Heart left ventricle (tissue), 16 donors: ENCODE results near the gene DGAT2L6. TPM values are rescaled to one million over a fixed set of nuclear protein-coding genes. Genes with fewer than 3 reads are reported as not detected.

ENCODE experiments used
- ATAC-seq, 4 donors: fragments of 200-7000 bp; cut with Tn5 transposase; one replicate each; pipeline ENCODE4 v1.9.1; 2020 to 2022; ENCODE audit warnings: moderate library complexity in 4 of 4, mild to moderate bottlenecking in 3 of 4, moderate number of reproducible peaks in 1 of 4
- DNase-seq, 5 donors: peaks; one replicate each; pipeline ENCODE4 v3.0.0-alpha.2; 2020
- H3K27ac ChIP-seq, 12 donors: fragments of 200-600 bp; sonication (generic) in 4 of 12; one replicate each; pipeline versions ENCODE4 v1.5.0 to v1.8.0; 2016 to 2022; ENCODE audit warnings: mild to moderate bottlenecking in 2 of 12
- H3K27me3 ChIP-seq, 9 donors: fragments of 200-600 bp; sonication (generic) in 2 of 9; one replicate each; pipeline versions ENCODE4 v1.5.1 to v1.8.0; 2016 to 2022; ENCODE audit warnings: mild to moderate bottlenecking in 3 of 9
- H3K36me3 ChIP-seq, 9 donors: fragments of 200-600 bp; sonication (generic) in 2 of 9; one replicate each; pipeline versions ENCODE4 v1.5.0 to v1.8.0; 2018 to 2022; ENCODE audit warnings: mild to moderate bottlenecking in 2 of 9
- H3K4me1 ChIP-seq, 12 donors: fragments of 200-600 bp; sonication (generic) in 4 of 12; one replicate each; pipeline versions ENCODE4 v1.5.0 to v1.8.0; 2016 to 2022; ENCODE audit warnings: mild to moderate bottlenecking in 3 of 12
- H3K4me3 ChIP-seq, 12 donors: fragments of 200-600 bp; sonication (generic) in 4 of 12; one replicate each; pipeline versions ENCODE4 v1.5.0 to v1.8.0; 2017 to 2022; ENCODE audit warnings: mild to moderate bottlenecking in 9 of 12, moderate library complexity in 4 of 12
- H3K9me3 ChIP-seq, 12 donors: fragments of 200-600 bp; sonication (generic) in 4 of 12; one replicate each; pipeline versions ENCODE4 v1.5.0 to v1.8.0; 2016 to 2022; ENCODE audit warnings: mild to moderate bottlenecking in 1 of 12
- CTCF ChIP-seq, 12 donors: fragments of 200-600 bp; sonication (generic) in 4 of 12; IDR thresholded peaks; one replicate each; pipeline versions ENCODE4 v1.5.0 to v1.8.0; 2018 to 2022; ENCODE audit warnings: antibody characterized with exemption in 12 of 12, mild to moderate bottlenecking in 5 of 12
- POLR2A ChIP-seq, 2 donors: fragments of 450-650 bp; IDR thresholded peaks; one replicate each; pipeline ENCODE4 v1.6.1; 2017; ENCODE audit warnings: antibody characterized with exemption in 2 of 2, mild to moderate bottlenecking in 2 of 2, moderate library complexity in 2 of 2
- WGBS, 4 donors: extraction: QIAGEN DNeasy Blood & Tissue Kit in 2 of 4; methylation state at CpG; one replicate each; pipeline versions ENCODE4 v1.1.5 to v1.1.7; 2013 to 2018; 5-methylcytosine and 5-hydroxymethylcytosine counted together
- intact Hi-C, 10 donors: fragments of 100-400 bp; cut with DNase I; formaldehyde crosslinking; loops; one replicate each; pipeline versions ENCODE4 v1.11.1 to v1.14.2; 2022
- polyA plus RNA-seq, 2 donors: library from polyadenylated mRNA; stranded (reverse); fragments of 200-250 nt; gene quantifications; one replicate each; pipeline ENCODE4 v1.2.3, GENCODE V29; 2013
- total RNA-seq, 9 donors: library from RNA; depleted of rRNA in 2 of 9; stranded (reverse); fragments of >200 nt in 2 of 9; fragmentation: NEBNext Ultra II Directional in 3 of 9; extraction: Animal tissue kit (Norgen Biotek cat#: 25700) in 3 of 9; gene quantifications; one replicate each; pipeline versions ENCODE4 v1.1.0 to v1.2.4, GENCODE V29; 2016 to 2023
- donor health status: ischemic (EF 13 %, LVEDD 7.1; RV severe dilation, severe dysfunction).
- donor health status: healthy with polysubstance abuse.
- donor health status: DM: no; HTN: yes; CAD: no.
- donor health status: DM: no; HTN: no; CAD: no.
- donor health status: ischemic (EF 25% LVEDD 6.9; RV normal size, moderate dysfunction).
- donor health status: ischemic (EF 25% LVEDD 5.7; RV mildly dilated, moderate dysfunction).
- donor health status: healthy.
- donor health status: DM: yes; HTN: yes; CAD: no.
- donor health status: ischemic (EF 35%, LVEDD 5.7; RV mildly dilated, moderate dysfunction).
- donor health status: nonischemic (EF 11% LVEDD 7.7; RV severe dilation, severe dysfunction).
- donor health status: DM: yes; HTN: yes; CAD: no.
- donor health status: PGD.
- donor health status: ischemic (EF 29% LVEDD 5.4; RV normal size, mild dysfunction).
- donor health status: nonischemic (EF 23%, LVEDD 6.1; RV moderate dilation, normal function).

DGAT2L6 gene
- total and polyA plus RNA-seq, 11 donors = not detected

DNA sequence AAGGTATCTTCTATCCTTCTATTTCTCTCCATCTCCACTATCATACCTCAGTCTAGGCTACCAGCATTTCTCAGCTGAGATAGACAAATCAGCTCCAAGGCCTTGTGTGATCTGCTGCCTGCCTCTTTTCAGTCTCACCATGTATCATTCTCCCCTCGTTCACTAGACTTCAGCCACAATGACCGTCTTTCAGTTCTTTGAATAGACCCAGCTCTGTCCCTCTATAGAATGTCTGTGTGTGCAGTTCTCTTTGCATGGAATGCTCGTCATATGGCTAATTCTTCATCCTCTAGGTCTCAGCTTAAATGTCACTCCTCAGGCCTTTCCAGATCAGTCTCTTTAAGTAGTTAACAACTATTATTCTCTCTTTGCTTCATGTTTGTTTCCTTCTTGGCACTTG lies 37.5 kb upstream of the DGAT2L6 start:
- 55 to 82% (median 73%) methylated on average over 3 of the region's 3 CpGs for WGBS, 4 donors
- DNase-seq = no peak
- Histone ChIP-seq H3K4me3 (no peak overlapping the region), H3K27me3 (no peaks in the 10 kb centered on the region), H3K27ac (no peak overlapping the region), H3K9me3 (no peaks in the 10 kb centered on the region), H3K4me1 (peaks cover 0 to 6% (median 0%) of the 10 kb centered on the region in 12 donors), H3K36me3 (peaks cover 0 to 29% (median 5%) of the 10 kb centered on the region in 9 donors)
- TF ChIP-seq POLR2A (IDR thresholded peaks at IDR 0.05) = no peak
- no peak for TF ChIP-seq CTCF (IDR thresholded peaks at IDR 0.05)
- intact Hi-C loops = loop anchor here in 1 of 10 donors (10.0 kb wide), 1 partner anchor 145 kb away; the partner anchor contains the start of genes PDZD11 and RAB41
- no peak for ATAC-seq

DNA sequence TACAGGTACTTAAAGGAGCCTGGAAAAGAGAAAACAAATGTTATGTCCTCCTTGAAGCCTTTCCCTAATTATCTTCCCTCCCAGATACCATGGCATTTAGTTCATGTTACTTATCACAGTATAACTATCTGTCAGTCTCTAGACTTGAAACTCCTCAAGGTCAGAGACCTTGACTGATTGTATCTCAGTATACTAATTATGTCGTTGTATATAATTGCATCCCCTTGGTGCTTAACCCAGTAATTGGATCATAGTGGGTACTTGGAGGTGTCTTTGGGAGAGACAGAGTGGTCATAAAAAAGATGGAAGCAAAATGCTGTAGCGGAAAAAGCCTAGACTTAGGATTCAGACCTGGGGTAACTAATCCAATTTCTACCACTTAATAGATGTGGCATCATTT lies 35.9 kb upstream of the DGAT2L6 start:
- intact Hi-C loops = no loop called here
- DNase-seq (no peak), ATAC-seq (no peak)
- Histone ChIP-seq H3K27ac (no peak overlapping the region), H3K4me3 (no peak overlapping the region), H3K4me1 (no peaks in the 10 kb centered on the region), H3K9me3 (no peaks in the 10 kb centered on the region), H3K27me3 (no peaks in the 10 kb centered on the region), H3K36me3 (peaks cover 0 to 28% (median 0%) of the 10 kb centered on the region in 9 donors)
- WGBS, 4 donors = 76 to 94% (median 88%) methylated on average over 2 of the region's 2 CpGs
- no peak for TF ChIP-seq POLR2A (IDR thresholded peaks at IDR 0.05)
- no peak for TF ChIP-seq CTCF (IDR thresholded peaks at IDR 0.05)

DNA sequence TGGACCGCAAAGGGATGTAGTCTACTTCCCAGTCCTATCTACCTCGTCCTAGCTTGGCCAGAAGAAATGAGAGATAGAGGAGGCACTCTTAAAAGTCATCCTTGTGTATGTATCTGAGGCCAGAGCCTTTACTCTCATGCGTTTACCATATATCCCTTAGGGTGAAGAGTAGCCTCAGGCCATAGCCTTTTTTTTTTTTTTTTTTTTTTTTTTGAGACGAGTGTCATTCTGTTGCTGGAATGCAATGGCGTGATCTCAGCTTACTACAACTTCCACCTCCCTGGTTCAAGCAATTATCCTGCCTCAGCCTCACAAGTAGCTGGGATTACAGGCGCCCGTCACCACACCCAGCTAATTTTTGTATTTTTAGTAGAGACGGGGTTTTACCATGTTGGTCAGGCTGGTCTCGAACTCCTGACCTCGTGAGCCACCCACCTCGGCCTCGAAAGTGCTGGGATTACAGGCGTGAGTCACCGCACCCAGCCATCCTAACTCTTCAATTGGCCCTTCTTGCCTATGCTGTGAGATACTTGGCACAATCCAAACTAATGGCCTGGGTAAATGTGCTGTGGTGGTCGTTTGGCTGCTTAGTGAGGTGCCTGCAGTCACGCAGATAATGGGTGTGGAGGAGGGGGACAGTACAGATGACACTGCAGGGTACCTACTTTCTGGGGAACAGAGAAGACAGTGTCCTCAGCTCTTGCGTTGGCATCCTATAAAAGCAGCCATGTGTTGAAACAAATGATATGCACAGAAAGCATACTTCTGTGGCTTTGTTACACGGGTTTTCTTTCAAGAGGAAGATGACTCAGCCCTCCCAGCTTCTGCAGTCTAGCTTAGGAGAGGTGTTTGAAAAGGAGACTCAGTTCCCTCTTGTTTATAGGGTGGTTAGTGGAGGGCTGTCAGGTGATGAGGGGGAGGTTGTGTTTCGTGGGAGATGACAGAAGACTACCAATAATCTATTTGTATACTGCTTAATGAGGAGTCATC lies 10.4 kb upstream of the DGAT2L6 start:
- intact Hi-C loops = no loop called here
- Histone ChIP-seq H3K4me1 (peaks cover 0 to 14% (median 2%) of the 10 kb centered on the region in 12 donors), H3K27me3 (peaks cover 0 to 7% (median 0%) of the 10 kb centered on the region in 9 donors), H3K4me3 (no peak overlapping the region), H3K9me3 (no peaks in the 10 kb centered on the region), H3K36me3 (peaks cover 0 to 33% (median under 1%) of the 10 kb centered on the region in 9 donors), H3K27ac (no peak overlapping the region)
- DNase-seq = no peak
- TF ChIP-seq CTCF (IDR thresholded peaks at IDR 0.05) (no peak), POLR2A (IDR thresholded peaks at IDR 0.05) (no peak)
- 73 to 88% (median 80%) methylated on average over 18 to 19 of the region's 19 CpGs for WGBS, 4 donors
- no peak for ATAC-seq
